Hematopoietic multipotent progenitor cell treated with erythropoietin and hydrocortisone succinate and interleukin-3 and kit ligand, for 15 days (in vitro differentiated cells): ENCODE measurements around the gene ATOH8.

Source experiments
- DNase-seq: peaks from one replicate; pipeline ENCODE4 v3.0.0-alpha.2; 2015; ENCODE audit warnings: low spot score

Gene ATOH8

DNA sequence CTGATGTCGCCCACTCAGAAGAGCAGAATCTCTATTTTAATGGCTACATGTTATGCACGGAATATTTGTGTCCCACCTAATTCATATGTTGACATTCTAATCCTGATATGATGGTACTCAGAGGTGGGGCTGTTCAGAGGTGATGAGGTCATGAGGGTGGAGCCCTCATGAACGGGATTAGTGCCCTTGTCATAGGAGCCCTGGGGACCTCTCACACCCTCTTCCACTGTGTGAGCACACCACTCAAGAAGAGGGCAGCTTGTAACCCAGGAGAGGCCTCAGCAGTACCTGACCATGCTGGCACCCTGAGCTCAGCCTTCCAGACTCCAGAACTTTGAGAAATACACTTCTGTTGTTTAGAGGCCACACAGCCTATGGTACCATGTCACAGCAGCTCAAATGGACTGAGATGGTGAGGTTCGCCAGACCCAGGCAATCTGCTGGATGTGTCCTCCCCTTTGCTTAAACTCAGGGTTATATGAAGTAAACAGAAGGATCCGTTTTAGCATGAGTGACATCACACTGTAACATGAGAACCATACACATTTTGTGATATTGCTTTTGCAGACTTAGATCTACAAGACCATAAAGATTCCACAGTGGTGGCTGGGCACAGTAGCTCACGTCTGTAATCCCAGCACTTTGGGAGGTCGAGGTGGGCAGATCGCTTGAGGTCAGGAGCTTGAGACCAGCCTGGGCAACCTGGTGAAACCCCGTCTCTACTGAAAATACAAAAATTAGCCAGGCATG, 48.7 kb downstream of the ATOH8 start:
- DNase-seq = no peak

DNA sequence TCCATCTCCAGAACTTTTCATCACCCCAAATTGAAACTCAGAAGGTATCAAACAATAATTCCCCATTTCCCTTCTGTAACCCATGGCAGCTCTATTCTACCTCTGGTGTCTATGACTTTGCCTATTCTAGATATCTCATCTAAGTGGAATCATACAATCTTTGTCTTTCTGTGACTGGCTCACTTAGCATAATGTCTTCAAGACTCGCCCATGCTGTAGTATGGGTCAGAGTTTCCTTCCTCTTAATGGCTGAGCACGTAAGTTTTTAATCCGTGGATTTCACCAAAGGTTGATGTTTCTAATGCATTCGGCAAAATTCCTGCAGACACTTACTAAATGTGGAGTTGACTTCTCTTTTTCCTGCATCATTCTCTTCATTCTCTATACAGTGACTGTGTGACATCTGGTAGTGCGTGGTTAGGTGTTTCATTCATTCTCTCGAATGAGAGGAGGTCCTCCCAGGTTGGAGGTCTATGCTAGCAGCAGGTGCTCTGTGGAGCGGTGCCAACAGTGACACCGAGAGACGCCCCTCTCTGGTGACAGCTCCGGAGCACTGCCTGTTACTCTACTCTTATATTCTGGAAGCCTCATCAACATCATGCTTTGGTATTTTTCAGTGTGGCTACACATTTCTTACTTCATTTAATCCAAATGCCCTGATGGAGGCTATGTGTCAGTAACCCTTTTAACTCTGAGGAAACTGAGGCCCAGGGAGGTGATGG, 50.1 kb downstream of the ATOH8 start:
- DNase-seq = no peak

- peak; percentile 12 for DNase-seq
These were observed 50.8 kb downstream of the ATOH8 start for GRCh38 chr2:85804583-85804982.

GRCh38 chr2:85806358-85807118, 52.7 kb downstream of the ATOH8 start:
- DNase-seq = no peak

GRCh38 chr2:85807756-85808155, 54.0 kb downstream of the ATOH8 start:
- no peak for DNase-seq

DNA sequence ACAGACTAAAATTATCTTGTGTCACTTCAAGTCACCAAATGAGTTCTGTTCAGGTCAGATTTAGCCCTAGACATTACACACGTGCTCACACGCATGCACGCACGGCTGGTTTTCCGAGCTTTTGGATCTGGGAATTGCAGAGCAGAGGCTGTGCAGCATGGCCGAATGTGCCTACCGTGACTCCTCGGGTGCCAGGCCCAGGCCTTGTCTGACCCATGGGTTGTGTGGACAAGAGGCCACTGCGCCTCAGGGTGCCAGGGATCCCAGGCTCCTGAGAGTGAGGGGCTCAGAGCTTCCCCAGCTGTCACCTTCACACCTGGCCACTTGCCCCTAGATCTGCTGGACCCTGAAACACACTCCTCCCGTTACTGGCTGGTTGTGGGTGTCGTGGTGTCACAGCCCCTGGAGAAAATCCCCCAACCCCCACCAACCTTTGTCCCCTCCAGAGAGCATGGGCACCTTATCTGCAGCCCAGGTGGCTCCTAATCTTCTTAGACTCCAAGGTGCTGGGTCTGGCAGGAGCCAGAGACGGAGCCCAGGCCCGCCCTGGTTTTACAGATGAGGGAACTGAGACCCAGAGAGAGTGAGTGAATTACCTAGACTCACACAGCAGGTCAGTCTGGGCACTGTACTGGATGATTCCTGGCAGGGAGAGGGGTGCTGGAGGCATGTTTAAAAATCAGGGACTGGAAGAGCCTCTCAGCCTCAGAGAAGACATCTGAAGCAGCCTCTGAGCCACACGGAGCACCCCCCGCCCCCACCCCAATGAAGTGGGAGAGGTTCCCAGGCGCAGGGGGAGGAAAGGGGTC, 56.8 kb downstream of the ATOH8 start:
- DNase-seq = no peak

DNA sequence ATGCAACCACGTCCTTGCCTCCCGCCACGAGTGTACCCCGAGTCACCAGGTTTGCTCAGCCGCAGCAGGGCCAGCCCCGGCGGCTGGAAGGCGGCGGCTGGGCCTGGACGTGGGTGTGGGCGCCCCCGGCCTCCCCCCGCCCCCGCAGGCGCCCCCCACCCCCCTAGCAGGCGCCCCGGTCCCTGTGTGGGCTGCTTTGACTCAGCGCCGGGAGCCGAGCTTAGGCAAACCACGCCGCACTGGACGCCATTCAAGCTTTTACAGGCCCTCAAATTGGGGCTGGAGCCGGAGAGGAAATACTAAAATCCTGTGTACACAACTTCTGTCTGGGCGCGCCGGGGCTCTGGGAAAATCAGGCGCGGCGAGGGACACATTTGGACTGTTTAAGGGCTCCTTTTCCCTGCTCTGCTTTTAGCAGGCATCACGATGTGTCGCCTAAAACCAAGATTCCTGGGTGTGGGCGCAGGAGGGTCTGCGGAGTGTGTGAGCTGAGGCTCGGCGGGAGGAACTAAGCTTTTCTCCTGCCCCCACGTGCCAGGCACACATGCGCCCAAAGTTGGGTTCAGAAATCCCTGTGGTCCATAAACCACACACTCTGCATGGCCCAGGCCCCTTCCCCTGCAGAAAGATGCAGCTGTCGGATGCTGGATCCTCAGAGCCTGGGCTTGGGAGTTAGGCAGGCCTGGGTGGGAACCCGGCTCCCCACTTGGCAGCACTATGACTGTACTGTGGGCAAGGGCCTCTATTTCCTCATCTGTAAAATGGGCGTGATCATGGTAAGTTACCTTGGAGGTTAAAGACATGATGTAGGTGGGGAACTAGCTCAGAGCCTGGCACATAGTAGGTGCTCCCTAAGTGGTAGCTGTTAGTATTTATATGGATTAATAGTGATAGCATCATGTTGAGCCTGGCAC, 57.6 kb downstream of the ATOH8 start:
- DNase-seq = no peak

GRCh38 chr2:85812094-85812735, 58.4 kb downstream of the ATOH8 start:
- no peak for DNase-seq

DNA sequence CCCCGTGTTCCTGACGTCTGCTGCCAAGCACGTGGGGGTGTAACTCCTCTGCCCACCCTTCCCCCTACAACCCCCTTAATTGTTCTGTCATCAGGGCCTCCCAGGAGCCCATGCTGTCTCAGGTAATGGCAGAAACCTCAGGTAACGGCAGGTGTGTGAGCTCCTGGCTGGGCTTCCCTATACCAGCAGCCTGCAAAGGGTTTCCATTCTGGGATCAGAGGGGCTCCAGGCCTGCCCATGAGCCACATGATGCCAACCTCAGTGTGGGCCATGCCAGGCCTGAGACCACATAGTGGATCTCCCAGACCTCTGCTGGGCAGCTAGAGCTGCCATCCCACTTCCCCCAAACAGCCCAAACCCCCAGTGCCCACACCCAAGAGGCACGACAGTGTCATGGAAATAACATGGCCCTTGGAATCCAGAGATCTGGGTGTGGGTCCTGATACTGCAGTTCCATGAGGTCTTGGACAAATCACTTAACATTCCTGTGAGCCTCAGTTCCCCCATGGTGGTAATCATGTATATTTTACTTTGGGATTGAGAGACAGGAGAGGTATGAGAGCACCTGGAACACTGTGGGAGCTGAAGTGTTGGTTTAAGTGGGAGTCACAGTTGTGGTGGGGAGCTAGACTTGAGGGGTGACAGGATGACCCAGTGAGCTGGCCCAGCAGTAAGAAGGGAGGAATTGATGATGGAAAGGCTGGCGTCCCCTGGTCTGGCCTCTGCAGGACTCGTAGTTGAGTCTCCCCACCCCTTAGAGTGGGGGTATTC, 59.6 kb downstream of the ATOH8 start:
- DNase-seq = no peak

GRCh38 chr2:85813982-85814801, 60.4 kb downstream of the ATOH8 start:
- DNase-seq = peak; percentile 57

- no peak for DNase-seq
These were observed 61.2 kb downstream of the ATOH8 start for GRCh38 chr2:85814802-85815550.

- no peak for DNase-seq
These were observed 66.2 kb downstream of the ATOH8 start for GRCh38 chr2:85819811-85820510.

DNA sequence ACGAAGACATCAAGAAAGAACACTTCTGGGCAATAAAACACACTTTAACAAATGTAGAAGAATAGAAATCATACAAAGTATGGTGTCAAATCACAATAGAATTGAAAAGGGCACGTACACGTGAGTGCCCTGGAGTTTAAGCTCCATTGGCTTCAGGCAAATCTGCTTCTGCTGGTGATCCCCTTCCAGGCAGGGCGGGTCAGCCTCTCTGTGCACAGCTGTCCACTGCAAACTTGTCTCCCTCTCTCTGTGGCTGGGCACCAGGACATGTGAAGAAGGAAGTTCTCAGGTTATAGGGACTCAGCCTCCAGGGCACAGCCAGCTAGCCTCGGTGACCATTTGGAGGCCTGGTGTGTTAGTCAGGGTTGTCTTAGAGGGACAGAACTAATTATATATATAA, 69.0 kb downstream of the ATOH8 start:
- DNase-seq = no peak

DNA sequence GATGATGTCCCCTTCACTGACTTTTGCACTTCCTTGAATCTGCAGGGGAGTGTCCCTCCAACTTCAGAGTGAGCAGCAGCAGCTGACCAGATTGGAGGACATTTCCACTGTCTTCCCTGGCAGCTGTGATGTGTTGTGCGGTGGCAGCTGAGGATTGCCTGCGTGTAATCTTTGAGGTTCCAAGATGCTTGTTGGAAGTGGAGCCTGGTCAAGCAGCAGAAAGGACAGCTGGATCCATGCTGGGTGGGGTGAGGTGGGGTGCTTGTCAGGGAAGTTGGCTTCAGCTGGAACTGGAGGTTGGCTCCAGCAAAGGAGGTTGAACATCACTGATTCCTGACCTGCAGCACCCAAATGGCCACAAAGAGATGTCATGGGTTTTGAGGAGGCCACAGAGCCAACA, 70.2 kb downstream of the ATOH8 start:
- DNase-seq = no peak

GRCh38 chr2:85826990-85827878, 73.4 kb downstream of the ATOH8 start:
- peak; percentile 12 for DNase-seq

- no peak for DNase-seq
These were observed 74.2 kb downstream of the ATOH8 start for GRCh38 chr2:85827879-85828569.
